OCI-LY3 (cell line): ENCODE results near the gene IGFL4.

Experiments used
- CTCF ChIP-seq: fragments of 200-600, 300-600 bp; sonication (generic); IDR thresholded peaks from 2 replicates; pipeline ENCODE4 v1.5.1; 2014; ENCODE audit warnings: antibody characterized with exemption, low read length, low read depth
- EZH2phosphoT487 ChIP-seq: fragments of 200-600 bp; shearing (Covaris generic); IDR thresholded peaks from 2 replicates; pipeline ENCODE4 v1.6.1; 2018; ENCODE audit warnings: antibody characterized with exemption, mixed run types, low read depth

- TF ChIP-seq CTCF (no peak), EZH2phosphoT487 (no peak)
Observed at GRCh38 chr19:46022431-46023310, 18.1 kb downstream of the IGFL4 start, which contains the start of gene PGLYRP1.
